GM18498 (cell line): ENCODE results near the gene CMTM7.
"Not testable (repeated sequence)": the region's sequence is repeated elsewhere in the genome, so short reads cannot be mapped to it uniquely, and the experiment has no call there.

ENCODE experiments used
- ATAC-seq: cut with Tn5 transposase; IDR thresholded peaks from one replicate; pipeline ENCODE4 v1.9.1; 2021; ENCODE audit warnings: mild to moderate bottlenecking, moderate library complexity; ENCODE audit not compliant: unreplicated experiment

CMTM7 gene

GRCh38 chr3:32381922-32382321, 9.7 kb upstream of the CMTM7 start:
- ATAC-seq, result no peak

GRCh38 chr3:32383136-32383711, 8.4 kb upstream of the CMTM7 start:
- ATAC-seq, result no peak

- no peak for ATAC-seq
These were observed 6.7 kb upstream of the CMTM7 start for GRCh38 chr3:32384938-32385337.

- no peak for ATAC-seq
These were observed 4.1 kb upstream of the CMTM7 start for GRCh38 chr3:32387512-32387911.

DNA sequence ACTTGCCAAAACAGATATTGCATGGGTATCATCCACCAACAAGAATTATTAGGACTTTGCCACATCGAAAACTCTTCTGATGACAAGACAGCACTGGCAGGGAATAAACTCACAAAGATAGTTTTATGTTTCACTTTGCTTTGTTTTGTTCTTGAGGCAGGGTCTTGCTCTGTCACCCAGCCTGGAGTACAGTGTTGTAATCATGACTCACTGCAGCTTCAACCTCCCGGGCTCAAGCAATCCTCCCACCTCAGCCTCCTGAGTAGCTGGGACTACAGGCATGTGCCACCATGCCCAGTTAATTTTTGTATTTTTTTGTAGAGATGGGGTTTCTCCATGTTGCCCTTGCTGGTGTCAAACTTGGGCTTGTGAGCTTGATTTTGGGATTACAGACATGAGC, 2.1 kb upstream of the CMTM7 start:
- not testable (repeated sequence) for ATAC-seq

DNA sequence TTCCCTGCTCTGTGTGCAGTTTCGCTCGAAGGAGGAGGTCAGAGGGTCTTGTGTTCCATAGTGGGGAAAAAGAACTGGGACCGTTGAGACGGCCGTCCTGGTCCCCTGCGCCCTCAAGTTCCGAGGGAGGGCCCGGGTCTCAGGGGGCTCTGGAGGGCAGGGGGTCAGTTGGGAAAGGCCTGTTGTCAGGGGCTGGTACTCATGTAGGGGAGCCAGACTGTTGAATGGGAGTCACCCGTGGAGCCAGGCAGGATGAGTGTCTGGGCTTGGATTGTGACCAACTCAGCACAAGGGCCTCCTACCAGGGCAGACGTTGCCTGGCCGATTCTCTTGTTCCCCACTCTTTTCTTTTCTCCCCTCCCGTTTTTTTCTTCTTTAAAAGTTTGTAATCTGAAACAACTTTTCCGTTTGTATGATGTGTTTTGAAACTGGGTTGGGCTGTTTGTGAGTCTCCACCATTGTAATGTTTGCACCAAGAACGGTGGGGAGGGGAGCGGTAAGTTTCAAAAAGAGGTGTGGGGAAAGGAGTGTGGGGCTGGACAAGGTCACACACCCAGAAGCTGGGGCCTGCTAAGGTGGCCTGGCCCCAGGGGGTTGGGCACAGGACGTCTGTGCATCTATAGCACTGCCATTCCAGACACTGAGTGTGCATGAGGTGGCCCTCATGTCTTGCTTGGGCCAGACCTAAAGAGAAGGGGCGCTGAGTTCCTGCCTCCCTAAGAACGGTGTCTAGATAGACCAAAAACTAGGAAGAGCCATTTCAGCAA, 1.1 kb downstream of the CMTM7 start:
- no peak for ATAC-seq

- ATAC-seq, result no peak
These were observed 3.8 kb downstream of the CMTM7 start for GRCh38 chr3:32395496-32395895.

GRCh38 chr3:32397941-32398340, 6.3 kb downstream of the CMTM7 start:
- no peak for ATAC-seq

DNA sequence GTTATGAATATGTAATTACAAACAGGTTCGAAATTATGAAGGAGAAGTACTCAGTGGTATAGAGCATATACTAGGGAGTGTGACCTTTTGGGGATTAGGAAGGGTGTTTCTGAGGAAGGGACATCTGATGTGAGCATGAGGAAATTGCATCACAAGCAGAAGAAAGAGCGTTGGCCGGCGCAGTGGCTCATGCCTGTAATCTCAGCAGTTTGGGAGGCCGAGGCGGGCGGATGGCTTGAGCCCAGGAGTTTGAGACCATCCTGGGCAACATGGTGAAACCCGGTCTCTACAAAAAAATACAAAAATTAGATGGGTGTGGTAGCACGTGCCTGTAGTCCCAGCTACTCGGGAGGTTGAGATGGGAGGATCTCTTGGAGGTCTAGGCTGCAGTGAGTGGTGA, 6.9 kb downstream of the CMTM7 start:
- ATAC-seq, result no peak

DNA sequence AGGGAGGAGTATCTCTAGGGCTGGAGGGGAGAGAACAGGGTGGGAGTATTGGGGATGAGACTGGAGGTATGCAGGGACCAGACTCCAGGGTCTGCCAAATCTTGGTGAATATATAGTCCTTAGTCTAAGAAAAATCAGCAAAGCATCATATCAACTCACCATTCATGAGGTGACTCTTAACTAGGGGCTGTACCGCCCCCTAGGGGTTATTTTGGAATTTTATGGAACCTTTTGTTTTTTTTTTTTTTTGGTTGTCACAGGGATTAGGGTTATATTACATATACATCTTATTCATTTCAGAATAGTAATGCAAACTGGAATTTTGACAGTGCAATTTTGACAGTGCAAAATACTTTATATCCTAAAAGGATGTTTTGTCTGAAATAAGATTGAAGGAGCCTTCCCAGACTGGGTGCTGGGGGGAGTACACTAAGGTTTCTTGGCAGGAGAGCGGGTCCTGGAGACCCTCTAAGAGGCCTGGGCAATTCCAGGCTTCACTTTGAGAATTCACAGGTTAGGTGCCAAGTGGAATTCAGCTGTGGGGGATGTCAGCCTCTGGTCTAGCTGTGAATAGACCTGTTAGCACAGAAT, 7.5 kb downstream of the CMTM7 start:
- ATAC-seq, result no peak

DNA sequence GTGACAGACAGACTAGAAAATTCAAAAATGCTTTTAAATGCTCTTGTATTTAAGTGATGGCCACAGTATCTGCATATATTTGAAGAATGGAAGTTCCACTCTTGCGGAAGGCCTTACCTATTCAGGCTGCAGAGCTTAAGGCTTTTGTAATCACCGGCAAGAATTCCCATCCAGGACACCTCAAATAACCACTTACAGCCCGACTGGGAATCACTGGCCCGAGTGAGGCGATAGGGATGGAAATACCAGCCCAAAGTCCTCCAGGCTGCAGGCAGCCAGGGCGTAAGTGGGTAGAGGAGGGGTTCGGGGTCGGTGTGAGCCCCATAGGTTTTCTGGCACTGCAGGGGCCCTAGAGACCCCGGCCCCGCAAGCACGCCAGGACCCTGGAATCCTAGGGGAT, 9.5 kb downstream of the CMTM7 start:
- peak; percentile 9 for ATAC-seq

DNA sequence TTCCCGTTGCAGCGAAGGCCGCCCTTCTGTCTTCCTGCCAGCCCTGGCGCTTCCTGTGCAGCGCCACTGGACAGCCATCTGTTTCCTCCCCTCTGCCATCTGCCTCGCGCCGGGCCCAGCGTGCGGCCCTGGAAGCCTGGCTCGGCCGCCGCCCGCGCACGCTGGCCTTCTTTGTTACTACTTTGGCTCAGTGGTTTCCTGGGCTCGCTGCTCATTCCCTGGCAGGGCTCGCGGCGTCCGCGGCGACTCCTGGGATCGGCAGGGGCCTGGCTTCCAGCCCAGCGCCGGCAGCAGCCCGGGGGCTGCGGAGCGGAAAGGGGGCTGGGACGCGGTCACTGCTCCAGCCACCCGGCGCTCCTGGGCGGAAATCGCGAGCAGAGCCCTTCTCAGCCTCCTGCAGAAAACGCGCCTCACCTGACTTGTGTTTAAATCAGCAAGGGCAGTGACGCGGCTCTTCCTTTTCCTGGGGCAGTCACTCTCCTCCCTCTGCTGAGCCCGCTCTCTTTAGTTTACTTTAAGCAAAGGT, 10.0 kb downstream of the CMTM7 start:
- peak; percentile 75 for ATAC-seq

- no peak for ATAC-seq
These were observed 12.0 kb downstream of the CMTM7 start for GRCh38 chr3:32403663-32404062.

DNA sequence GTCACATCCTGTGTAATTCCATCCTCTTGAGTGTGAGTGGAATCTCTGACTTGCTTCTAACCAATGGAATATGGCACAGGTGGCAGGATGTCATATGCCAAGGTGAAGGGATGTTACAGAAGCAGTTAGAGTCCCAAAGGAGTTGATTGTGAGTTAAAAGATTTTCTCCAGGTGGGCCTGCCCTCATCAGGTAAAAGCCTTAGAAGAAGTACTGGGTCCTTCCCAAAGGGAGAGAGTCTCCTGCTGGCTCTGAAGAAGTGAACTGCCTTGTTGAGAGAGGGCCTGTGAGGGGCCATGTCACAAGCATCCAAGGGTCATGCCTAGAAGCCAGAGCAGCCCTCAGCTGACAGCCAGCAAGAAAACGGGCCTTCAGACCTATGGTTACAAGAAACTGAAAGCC, 13.1 kb downstream of the CMTM7 start:
- ATAC-seq, result no peak

DNA sequence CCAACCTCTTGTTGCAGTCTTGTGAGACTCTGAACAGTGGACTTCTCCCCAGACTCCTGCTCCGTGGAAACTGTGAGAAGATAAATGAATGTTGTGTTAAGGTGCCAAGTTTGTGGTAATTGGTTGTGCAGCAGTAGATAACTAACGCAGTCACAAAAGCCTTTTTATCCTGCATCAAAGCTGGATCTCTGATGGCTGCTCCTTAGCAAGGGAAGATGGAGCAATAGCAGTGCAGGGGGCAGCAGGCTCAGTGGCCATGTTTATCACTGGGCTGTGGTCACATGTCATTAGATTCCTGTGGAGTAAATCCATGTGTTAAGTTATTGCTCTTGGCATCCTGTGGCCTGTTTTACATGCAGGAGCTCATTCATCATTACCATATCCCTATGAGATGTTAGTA, 13.5 kb downstream of the CMTM7 start:
- no peak for ATAC-seq

- ATAC-seq, result no peak
These were observed 14.2 kb downstream of the CMTM7 start for GRCh38 chr3:32405711-32406323.

- ATAC-seq, result no peak
These were observed 15.1 kb downstream of the CMTM7 start for GRCh38 chr3:32406486-32407408.

DNA sequence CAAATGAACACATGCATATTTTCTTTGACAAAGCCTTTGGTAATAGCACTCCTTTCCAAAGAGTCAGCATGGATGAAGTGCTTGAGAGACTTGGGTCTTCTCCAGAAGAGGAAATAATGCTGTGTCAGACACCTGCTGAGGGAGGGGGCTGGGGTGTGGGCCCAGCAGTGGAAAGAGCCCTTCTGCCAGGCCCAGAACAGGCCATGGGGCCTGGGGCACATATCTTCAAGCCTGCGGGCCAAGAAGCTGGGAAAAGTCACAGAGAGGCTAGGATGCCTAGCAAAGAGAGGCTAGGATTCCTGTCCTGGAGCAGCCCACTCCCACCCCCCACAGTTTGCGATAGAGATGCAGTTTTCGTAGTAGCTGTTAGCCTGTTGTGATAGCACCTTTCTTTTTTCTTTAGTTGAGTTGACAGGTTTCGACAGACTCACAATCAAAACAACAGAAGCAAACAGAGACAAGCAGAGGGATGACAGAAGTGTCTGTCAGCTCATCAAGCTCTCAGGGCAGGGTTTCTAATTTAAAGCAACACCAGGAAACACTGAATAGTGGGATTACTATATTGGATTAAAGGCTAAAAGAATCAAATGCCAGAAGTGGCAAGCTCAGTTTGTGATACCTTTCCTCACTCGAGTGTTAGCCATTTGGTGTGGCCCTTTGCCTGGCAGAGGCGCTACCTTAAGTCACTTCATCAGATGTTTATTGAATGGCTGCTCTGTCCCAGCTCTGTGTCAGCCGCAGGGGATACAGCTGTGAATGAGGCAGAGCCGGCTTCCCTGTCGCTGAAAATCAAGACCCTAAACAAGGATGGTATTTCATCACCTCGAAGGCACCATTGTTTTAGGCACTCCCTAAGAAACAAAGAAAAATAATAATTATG, 19.0 kb downstream of the CMTM7 start:
- no peak for ATAC-seq

DNA sequence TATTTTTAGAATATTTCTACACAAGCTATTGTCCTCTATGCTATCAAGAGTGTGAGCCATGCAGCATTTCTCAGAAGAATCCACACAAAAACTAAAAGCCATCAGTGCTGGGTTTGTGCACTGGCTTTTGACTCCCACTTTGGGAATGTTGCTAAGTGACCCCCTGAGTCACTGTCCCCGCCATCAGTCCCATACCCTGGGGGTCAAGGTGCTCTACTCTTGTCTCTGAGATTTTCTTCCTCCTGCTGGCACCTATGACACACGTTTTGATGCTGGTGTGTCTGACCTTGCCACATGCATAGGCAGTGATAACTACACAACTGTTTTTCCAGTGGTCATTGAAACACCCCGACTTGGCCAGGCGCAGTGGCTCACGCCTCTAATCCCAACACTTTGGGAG, 19.8 kb downstream of the CMTM7 start:
- no peak for ATAC-seq

DNA sequence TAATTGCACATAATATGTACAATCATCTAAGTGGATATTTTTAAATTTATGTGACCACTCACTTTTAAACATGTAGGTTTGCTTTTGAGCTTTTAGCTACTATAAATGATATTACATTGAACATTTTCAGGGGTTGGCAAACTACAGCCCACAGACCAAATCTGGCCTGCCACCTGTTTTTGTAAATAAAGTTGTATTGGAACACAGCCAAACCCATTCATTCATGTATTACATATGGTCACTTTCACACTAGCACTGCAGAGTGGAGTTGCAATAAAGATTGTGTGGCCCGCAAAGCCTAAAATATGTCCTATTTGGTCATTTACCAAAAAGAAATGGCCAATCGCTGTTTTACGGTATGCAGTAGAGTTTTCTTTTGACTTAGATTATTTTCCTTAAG, 21.2 kb downstream of the CMTM7 start:
- ATAC-seq, result no peak
